Esophagus muscularis mucosa (tissue), 4 donors: ENCODE measurements around the gene FGD2.

Experiments used
- EP300 ChIP-seq: sonication (generic); formaldehyde crosslinking; IDR thresholded peaks from one replicate; pipeline ENCODE4 v1.6.1; 2017; ENCODE audit warnings: antibody characterized with exemption
- POLR2AphosphoS5 ChIP-seq, 2 donors: sonication (generic); formaldehyde crosslinking; IDR thresholded peaks; one replicate each; pipeline ENCODE4 v1.6.1; 2017; ENCODE audit warnings: antibody characterized with exemption in 2 of 2
- TF ChIP-seq, protein P1 (sequence below), 3 experiments: fragments of 200-600 bp in 2 of 3; fragments of 450-650 bp in 1 of 3; sonication (generic) in 2 of 3; IDR thresholded peaks; one replicate each; pipeline ENCODE4 v1.5.1; 2017 to 2019; ENCODE audit warnings: antibody characterized with exemption in 3 of 3, mild to moderate bottlenecking in 2 of 3, moderate library complexity in 1 of 3

DNA sequence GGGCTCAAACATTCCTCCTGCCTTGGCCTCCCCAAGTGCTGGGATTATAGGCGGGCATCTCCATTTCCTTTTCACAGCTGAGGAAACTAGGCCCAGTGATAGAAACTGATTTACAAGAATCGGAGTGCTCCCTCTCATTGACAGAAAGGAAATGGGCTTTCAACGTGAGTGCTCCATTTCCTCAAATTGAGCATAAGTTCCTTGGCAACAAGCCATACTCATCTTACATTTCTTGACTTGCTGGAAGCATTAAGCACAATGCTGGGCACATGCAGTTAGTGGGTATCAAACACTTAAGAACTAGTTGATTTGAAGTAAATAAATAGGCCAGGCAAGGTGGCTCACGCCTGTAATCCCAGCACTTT lies 54.7 kb downstream of the FGD2 start:
- TF ChIP-seq EP300 (no peak), POLR2AphosphoS5 (IDR thresholded peaks at IDR 0.05) (no peak)
- TF ChIP-seq, protein P1, sequence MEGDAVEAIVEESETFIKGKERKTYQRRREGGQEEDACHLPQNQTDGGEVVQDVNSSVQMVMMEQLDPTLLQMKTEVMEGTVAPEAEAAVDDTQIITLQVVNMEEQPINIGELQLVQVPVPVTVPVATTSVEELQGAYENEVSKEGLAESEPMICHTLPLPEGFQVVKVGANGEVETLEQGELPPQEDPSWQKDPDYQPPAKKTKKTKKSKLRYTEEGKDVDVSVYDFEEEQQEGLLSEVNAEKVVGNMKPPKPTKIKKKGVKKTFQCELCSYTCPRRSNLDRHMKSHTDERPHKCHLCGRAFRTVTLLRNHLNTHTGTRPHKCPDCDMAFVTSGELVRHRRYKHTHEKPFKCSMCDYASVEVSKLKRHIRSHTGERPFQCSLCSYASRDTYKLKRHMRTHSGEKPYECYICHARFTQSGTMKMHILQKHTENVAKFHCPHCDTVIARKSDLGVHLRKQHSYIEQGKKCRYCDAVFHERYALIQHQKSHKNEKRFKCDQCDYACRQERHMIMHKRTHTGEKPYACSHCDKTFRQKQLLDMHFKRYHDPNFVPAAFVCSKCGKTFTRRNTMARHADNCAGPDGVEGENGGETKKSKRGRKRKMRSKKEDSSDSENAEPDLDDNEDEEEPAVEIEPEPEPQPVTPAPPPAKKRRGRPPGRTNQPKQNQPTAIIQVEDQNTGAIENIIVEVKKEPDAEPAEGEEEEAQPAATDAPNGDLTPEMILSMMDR (IDR thresholded peaks at IDR 0.05) = no peak
